CD4-positive, alpha-beta T cell treated with Interleukin-12 subunit alpha and Interleukin-12 subunit beta, for 1 hour (primary cell): ENCODE data around the gene CCNK.

Source experiments
- DNase-seq: peaks from one replicate; pipeline ENCODE4 v3.0.0-alpha.2; 2020

CCNK gene

DNA sequence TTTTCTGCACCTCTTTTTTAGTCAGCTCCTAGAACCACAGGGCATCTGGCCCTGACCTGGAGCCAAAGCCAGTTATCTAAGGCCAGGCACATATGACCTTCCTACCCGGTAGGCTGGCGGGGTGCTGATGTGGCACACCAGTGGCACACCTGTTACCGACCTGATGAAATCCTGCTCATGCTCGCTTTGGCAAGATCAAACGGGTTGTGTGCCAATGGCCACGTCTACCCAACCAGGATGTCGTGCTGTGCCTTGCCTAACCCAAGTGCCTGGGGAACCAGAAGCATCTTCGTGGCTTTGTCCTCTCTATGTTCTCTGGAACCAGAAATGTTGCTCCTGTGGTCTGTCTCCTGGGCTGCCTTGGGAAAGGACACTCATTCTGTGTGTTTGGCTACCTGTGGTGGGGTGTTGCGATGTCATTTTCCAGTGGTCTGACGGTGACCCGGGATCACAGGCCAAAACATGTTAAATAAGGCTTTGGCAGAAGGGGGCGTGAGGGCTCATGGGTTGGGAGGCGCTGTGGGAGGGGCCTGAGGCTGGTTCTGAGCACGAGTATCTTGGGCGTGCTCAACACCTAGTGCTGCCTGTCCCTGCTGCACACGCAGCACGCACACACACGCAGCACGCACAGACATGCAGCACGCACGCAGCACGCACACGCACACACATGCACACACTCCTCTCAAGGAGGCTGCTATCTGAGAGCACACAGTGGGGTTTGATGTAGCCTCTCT is 27.9 kb downstream of the CCNK start:
- DNase-seq = no peak

DNA sequence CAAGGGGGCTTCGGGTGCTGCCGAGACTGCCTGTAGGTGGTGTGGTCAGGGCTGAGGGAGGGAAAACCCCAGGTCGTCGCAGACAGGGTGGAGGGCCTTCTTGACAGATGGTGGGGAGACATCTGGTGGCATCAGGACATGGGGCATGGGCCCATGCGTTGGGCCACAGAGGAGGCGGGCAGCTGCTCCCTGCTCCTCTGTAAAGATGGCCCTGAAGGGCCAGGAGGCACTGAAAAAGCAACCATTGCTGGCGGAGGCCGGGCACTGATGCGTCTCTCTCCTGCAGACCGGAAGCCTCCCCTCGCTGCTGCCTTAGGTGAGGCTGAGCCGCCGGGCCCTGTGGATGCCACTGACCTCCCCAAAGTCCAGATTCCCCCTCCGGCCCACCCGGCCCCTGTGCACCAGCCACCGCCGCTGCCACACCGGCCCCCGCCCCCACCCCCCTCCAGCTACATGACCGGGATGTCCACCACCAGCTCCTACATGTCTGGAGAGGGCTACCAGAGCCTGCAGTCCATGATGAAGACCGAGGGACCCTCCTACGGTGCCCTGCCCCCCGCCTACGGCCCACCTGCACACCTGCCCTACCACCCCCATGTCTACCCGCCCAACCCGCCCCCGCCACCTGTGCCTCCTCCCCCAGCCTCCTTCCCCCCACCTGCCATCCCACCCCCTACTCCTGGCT is 28.8 kb downstream of the CCNK start:
- DNase-seq = no peak

DNA sequence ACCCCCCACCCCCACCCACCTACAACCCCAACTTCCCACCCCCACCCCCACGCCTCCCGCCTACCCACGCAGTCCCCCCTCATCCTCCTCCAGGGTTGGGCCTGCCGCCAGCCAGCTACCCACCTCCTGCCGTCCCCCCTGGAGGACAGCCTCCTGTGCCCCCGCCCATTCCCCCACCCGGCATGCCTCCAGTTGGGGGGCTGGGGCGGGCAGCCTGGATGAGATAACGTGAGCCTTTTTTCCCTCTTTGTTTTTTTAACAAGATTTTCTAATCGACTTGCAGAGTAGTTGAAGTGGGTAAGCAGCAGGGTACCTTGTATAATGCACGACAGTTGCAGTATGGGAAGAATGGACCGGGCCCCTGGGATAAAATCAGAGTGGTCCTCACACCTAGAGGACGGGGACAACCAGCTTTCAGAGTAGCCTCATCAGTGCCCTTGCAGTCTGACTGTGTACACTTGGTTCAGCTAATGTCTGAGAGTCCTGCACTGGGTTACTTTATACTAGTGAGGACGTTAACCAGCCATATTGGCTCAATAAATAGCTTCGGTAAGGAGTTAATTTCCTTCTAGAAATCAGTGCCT is 29.4 kb downstream of the CCNK start:
- no peak for DNase-seq

DNA sequence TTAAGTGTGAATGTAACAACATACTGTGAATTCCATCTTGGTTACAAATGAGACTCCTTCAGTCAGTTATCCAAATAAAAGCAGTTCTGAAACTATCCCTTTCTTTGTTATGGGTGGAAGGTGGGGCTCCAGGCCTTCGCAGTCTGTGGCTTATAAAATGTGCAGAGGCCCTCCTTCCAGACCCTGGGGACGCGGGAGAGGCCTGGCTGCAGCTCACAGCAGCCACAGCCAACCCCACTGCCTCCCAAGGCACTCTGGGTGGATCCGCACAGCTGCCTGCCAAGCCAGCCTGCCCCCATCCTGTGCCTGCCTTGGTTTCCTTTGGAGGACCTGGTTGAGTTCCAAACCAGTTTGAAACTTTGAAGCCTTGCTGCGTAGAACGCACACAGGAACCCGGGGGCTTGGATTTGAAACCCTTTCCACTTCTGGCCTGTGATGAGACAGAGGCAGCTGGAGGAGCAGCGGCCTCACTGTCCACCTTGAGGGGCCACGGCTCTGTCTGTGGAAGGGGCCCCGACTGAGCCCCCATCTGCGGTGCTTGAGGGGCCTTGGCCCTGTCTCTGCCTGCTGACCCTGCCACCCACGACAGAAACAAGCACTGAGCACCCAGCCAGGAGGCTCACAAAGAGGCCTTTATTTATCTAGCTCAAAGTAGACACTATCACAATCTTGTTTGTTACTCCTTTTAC is 30.4 kb downstream of the CCNK start:
- DNase-seq = no peak

DNA sequence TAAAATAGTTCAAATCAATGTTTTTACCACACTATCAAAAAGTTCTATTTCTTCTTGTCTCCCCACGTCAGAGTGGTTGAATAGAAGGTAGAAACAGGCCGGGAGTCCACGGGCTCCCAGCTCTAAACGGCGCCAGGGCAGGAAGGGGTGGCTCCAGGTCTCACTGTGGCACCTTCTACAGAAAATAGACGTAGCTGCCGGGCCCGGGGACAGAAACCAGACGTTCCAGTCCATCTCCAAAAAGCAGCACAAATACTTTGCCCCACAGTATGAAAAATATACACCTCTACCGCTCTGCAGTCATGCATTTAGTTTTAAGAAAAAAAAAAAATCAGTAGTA is 30.9 kb downstream of the CCNK start:
- no peak for DNase-seq

DNA sequence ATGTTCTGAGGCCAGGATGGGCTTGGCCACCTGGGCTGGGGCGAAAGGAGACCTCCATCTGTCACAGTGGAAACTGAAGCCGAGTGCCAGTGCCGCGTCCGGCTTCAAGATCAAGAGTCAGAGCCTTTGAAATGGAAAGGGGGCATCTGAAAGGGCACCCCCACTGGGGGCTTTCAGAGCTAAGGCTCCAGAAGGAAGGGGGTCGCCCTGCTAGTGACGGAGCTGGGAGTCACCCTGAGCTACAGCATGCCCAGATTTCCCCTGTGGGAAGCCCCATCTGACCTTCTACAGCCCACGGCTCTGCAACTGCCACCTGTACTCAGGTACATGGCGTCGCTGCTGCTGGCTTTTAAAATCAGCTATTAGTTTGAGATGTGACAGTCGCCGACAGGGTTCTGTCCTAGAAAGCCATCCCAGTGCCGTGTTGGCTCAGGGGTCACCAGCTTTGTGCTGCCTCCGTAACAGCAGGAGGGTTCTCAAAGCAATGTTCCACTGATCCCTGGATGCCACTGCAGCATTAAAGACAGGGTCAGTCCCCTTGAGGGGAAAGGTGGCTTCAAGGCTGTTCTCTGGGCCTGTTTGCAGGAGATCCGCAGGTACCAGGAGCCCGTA is 31.5 kb downstream of the CCNK start:
- DNase-seq = no peak

DNA sequence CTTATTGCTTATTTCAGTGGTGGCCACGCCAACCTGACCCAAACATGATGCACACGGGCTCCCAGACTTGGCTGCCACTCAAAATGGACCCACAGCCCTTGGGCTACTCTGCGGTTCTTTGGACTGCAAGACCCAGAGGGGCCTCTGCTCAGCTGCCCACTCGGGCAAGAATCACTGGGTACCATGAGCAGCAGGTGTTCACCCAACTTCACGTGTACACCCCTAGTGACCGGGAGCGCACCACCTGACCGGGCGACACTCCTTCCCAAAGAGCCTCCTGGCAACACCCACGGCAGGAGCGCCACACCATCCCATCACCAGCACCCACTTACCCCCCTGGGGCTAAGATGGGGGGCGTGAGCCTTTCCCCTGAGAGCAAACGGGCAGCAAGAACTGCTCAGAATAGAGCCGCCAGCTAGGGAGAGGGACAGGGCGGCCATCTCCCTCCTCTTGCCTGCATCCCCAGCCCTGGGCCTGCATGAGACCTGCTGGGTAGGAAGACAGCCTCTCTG is 32.0 kb downstream of the CCNK start:
- no peak for DNase-seq

DNA sequence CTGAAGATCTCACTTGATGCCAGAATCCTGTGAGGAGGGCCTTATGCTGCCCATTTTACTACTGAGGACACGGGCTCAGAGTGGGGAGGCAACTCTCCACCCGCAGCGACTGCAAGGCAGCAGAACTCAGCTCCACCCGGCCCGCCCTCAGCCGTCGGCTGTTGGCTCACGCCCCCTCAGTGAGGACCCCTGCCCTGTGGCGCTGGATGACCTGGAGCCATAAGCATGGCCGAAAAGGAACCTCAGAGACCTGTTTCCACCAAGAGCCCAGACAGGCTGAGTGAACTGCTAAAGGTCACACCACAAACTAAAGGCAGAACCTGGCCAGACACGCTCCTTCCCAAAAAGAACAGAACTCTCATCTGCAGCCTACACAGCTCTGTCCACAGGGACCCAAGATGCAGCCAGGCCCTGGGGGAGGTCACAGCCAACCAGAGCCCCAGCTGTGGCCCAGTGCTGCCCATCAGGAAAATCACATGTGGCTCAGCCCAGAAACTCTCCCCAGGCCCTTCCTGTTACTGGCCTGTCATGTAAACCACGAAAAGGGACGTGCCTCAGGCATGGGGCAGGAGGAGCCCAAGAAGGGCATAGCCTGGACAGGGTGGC is 32.8 kb downstream of the CCNK start:
- no peak for DNase-seq

DNA sequence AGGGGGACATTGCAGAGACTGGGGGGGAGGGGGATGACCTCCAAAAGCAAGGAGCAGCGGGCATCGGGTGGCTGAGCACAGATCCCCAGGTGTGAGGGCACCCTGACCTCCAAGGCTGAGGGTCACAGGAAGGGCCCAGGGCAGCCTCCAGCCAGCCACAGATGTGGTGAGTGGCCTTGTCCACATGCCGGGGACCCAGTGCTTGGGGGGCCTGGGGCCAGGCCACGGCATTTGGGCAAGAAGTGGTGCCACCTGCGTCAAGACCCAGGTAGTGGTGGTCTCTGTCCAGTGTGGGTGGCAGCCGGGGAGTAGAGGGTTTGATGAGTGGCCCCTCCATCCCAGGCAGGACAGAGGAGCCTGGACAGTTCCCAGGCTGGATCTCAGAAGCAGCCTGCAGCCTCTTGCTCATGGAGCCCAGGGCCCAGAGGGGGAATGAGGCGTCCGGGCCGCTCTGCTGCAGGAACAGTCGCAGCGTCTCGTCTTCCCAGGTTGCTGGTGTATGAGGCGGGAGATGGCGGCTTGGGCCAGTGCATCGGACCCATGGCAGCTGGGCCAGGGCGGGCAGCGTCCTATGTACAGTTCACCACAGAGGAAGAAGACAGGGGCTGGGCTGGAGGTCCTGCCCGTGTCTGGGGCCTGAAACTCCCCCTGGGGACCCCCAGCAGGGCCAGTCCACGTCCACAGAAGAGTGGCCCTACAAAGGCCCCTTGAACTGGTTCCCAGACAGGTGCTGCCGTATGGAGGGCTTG is 33.5 kb downstream of the CCNK start:
- no peak for DNase-seq

DNA sequence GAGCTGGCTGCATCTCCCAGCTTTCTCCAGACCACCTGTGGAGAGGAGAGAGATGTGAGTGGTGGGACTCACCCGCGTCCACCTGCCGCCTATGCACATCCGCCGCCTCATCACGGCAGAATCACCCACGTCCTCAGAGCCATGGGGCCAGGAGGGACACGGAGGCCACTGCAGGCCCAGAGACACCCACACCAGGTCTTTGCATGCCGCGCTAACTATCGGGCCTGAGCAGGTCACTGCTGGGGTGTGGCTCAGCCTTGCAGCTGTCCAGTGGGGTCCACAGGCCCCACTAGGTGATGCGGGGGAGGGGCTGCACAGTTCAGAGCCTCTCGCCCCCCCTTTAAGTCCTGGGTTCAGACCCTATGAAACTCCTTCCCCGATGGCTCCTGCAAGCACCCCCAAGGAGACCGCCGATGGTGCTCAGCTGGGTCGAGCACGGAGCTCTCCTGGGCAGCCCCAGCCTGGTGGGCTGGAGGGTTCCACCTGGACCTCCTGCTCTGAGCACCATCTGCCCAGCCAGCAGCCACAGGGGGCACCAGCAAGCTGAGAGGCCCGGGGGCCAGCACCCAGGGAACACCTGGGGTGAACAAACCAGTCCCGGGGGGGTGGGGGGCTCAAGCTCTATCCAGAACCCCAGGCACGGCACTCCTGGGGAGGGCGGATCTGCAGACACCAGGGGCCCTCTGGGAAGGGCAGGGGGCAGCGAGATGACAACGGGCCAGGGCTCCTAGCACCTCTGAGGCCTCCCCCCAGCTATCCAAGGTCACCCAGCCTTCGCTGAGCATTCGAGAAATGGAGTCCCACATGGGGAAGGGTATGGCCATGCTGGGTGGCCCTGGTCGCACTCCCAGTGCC is 34.3 kb downstream of the CCNK start:
- DNase-seq = no peak

DNA sequence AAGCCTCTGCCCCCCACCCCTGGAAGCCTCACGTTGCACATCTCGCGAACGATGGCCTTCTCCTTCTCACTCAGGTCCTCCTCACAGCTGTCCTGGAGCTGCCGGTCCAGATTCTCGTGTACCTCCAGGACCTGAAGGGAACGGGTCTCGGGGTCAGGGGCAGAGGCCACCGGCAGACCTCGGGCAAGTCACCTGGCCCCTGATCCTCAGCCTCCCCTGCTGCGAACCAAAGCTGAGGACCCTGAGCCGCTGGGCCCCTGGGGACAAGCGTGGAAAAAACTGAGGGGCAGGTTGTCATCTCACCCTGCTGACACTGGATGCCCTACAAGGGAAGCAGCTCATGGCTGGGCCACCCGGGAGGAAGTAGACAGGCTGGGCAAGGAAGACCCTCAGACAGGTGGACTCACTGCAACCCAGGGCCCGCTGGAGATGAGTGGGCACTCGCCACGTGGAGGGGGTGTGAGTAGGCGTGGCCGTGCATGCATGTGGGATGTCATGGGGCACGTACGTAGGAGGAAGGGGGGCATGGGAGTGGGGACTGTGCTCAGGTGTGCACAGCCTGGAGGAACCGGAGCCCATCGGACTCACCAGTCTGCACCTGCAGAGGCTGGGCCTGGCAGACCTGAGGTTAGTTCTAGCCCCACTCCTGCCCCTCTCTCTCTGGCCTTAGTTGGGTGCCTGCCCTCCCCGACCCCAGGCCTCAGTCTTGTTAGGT is 35.1 kb downstream of the CCNK start:
- DNase-seq = no peak

DNA sequence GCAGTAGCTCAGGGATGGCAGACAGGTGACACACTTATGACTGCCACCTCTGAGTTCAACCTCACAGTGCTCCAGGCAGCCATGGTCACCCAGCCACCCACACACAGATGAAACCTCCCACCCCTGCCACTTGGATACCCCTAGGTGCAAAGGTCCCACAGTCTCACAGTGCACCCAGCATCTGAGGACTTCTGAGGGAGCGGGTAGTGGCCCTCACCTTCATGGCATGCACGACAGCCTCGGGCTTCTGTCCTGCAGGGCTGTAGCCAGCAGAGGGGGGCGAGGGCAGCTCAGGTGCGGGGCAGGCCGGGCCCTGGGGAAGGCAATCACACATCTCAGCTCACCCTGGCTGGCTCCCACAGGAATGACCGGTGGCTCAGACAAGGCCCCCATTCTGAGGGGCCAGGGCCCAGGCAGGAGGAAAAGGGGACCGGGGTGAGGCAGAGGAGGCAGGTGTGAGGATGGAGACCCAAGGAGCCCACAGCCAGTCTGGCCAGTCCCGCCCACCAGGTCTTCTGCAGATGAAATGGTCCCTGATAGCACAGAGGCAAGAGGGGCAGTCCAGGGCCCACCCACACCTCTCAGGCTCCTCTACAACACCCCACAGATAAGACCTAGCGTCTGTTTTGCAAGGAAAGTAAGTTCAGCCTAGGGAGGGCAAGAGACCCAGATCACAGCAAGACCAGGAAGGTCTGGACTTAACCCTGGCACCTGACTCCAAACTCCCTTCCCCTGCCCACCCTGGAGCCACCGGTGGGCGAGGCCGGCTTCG is 35.8 kb downstream of the CCNK start:
- no peak for DNase-seq

DNA sequence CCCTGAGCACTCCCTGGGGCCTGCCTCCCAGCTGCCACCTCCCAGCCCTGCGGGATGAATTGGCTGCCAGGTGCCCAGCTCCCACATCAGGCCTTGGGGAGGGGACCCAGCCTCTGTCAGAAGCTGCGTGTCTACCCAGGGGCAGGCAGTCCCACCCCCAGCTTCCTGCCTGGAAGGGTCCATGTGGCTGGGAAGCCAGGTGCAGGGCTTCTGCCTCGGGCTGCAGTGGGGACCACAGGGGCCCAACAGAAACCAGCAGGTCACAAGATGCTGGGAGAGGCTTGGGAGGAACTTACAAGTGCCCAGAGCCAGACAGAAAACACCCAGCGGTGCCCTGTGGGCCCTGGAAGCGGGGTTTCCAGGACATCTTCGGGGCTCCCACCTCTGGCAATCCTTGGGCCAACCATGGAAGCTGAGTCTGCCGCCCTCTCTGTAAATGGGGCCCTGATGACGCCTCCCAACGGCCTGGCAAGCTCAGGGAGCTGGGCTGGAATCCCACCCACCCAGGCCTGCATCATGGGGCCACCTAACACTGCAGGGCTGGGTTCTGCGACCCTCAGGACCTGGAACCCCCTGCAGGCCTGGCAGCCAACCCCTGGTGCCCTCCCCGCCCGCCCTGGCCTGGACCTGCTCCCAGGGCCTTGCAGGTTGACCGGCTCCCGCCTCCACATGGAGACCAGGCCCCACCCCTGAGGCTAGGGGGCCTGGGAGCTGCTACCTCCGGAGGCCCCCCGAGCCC is 36.6 kb downstream of the CCNK start:
- DNase-seq = no peak

DNA sequence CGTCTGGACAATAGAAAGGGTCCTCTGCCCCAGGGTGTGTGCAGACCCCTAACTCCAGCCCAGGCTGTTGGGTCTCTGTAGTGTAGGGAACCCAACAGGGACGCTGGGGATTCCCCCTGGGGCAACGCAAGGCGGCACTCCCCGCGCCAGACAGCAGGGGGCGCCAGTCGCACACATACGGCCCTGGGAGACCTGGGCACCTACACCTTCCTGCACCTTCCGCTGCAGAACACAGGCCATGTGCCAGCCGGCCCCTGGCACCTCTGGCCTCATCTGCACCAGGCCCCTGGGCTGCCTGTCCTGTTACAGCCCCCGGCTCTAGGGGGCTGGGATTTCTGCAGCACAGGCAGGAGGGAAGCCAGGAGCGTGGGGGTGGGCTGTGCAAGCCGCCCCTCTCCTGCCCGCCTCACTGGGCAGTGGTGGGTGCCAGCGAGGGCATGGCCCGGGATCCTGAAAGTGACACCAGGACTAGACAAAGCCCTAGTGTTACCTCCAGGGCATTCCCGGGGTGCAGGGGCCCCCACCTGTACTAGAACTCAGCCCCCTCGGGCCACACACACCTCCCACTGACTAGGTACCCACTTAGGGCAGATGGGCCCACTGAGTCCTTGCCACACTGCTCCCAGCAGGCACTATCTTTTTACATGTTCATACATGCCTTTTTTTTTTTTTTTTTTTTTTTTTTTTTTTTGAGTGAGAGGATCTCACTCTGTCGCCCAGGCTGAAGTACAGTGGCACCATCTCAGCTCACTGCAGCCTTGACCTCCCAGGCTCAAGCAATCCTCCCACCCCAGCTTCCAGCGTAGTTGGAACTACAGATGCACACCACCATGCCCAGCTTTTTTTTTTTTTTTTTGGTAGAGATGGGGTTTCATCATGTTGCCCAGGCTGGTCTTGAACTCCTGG is 37.5 kb downstream of the CCNK start:
- DNase-seq = peak; percentile 83

DNA sequence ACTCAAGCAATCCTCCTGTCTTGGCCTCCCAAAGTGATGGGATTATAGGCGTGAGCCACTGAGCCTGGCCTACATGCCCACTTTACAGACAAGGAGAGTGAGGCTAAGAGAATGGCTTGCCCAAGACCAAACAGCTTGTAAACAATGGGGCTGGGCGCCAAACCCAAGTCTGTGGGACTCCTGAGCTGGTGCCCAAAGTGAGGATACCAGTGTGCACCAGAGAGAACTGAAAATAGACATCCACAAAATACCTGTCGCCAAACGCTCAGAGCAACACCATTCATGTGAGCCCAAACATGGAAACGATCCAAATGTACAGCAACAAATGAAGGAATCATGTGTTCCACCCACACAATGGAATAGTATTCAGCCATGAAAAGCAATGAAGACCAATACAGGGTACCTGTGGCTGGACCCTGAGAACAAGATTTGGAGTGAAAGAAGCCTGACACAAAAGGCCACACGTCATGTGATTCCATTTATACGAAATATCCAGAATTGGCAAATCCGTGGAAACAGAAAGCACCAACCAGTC is 38.2 kb downstream of the CCNK start:
- no peak for DNase-seq

DNA sequence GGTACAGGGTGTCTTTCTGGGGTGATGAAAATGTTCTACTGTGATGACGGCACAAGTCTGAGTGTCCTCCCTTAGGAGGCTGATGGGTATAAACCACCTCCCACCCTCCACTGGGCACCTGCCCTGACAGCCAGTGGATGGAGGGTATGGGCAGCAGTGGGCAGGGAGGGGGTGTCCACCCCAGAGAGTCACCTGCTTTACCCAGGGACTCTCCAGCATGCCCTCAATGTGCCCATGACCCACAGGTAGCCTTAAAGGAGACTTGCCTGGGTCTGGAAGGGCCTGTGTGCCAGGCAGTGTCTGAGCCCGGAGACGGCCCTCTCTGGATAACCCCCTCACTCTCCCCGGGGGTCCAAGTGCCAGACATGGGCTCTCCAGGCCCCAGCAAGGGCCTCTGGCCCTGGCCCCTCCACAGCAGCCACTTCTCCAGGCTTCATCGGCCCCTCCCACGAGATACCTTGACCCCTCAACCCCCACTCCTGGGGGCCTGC is 38.8 kb downstream of the CCNK start:
- DNase-seq = no peak

DNA sequence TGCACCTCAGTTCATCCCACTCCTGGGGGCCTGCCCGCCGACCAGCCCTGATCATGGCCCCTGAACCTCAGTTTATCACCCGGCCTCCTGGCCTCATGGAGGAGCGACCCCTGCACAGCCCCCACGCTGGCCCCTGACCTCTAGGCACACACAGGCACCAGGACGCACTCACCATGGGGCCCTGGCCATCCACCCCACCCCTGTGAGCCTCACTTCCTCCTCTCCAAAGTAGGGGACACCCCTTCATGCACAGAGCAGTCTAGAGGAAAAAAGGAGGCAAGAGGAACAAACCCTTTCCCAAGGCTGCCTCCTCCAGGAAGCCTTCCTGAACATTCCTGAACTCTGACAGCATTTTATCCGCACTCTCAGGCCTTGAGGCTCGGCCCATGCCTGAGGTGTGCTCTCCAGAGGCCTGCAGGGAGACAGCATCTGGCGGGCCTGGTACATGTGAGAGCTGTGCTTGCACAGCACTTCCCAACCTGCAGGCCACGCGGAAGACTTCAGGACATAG is 39.4 kb downstream of the CCNK start:
- no peak for DNase-seq
